ENCODE results near the gene GCH1.
A peak's percentile ranks its signal among the peaks of the same experiment; 100 is the strongest.

Gene GCH1

DNA sequence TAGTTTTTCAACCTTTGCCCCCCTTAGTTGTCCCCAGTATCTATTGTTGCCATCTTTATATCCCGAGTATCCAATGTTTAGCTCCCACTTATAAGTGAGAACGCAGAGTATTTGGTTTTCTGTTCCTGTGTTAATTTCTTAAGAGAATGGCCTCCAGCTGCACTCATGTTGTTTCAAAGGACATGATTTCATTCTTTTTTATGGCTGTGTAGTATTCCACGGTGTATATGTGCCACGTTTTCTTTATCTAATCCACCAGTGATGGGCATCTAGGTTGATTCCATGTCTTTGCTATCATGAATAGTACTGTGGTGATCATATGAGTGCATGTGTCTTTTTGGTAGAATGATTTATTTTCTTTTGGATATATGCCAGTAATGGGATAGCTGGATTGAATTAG, 72.0 kb downstream of the GCH1 start:
- no peak overlapping the region for H3K27ac Mint-ChIP-seq
- H3K36me3 Mint-ChIP-seq, result no peaks in the 10 kb centered on the region
- H3K4me1 Mint-ChIP-seq, result no peaks in the 10 kb centered on the region
- peaks cover 8% of the 10 kb centered on the region for H3K9me3 Mint-ChIP-seq
- ATAC-seq (no peak), DNase-seq (ENCODE audit: low spot score in 2 of 2) (no peak)
- H3K4me3 Mint-ChIP-seq, result no peak overlapping the region

GRCh38 chr14:54829486-54830224, 73.0 kb downstream of the GCH1 start:
- Mint-ChIP-seq H3K9me3 (peaks cover 12% of the 10 kb centered on the region), H3K27ac (no peak overlapping the region), H3K4me1 (no peaks in the 10 kb centered on the region), H3K36me3 (no peaks in the 10 kb centered on the region), H3K4me3 (no peak overlapping the region)
- DNase-seq (ENCODE audit: low spot score in 2 of 2) (no peak), ATAC-seq (no peak)

DNA sequence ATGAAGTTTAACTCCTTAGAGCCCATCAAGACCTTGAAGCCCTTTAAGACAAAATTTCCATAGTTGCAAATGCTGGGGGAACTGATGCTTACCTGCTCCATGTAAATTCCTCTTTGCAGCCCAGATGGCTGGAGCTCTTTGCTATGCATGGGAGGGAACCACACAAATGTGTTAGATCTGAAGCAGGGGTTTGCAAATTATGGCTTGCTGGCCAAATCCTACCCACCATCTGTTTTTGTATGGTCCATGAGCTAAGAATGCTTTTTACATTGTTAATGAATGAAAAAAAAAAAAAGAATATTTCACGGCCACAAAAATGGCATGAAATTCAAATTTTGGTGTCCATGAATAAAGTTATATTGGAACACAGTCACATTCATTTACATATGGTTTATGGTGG, 74.6 kb downstream of the GCH1 start:
- Mint-ChIP-seq H3K4me1 (no peaks in the 10 kb centered on the region), H3K9me3 (peaks cover 21% of the 10 kb centered on the region), H3K36me3 (no peaks in the 10 kb centered on the region), H3K4me3 (no peak overlapping the region), H3K27ac (no peak overlapping the region)
- DNase-seq (ENCODE audit: low spot score in 2 of 2), result no peak
- no peak for ATAC-seq

DNA sequence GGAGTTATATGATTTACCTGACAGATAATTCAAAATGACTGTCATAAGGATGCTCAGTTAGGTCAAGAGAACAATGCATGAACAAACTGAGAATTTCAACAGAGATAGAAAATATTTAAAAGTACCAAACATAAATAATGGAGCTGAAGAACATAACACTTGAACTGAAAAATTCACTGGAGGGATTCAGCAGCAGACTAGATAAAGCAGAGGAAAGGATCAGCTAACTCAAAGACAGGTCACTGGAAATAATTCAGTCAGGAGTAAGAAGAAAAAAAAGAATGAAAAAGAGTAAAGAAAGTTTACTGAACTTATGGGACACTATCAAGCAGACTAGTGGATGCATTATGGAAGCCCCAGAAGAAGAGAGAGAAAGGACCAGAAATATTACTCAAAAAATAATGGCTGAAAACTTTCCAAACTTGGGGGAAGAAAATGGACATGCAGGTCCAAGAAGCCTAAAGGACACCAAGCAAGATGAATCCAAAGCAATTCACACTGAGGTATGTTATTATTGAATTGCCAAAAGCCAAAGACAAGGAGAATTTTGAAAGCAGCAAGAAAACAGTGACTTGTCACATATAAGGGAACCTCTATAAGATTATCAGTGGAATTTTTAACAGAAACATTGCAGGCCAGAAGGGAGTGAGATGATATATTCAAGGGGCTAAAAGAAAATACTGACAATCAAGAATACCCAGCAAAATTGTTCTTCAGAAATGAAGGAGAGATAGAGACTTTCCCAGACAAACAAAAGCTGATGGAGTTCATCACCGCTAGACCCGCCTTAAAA, 78.7 kb downstream of the GCH1 start:
- Mint-ChIP-seq H3K27ac (no peak overlapping the region), H3K4me1 (no peaks in the 10 kb centered on the region), H3K9me3 (peaks cover 21% of the 10 kb centered on the region), H3K4me3 (no peak overlapping the region), H3K36me3 (no peaks in the 10 kb centered on the region)
- no peak for ATAC-seq
- no peak for DNase-seq (ENCODE audit: low spot score in 2 of 2)

GRCh38 chr14:54822685-54823084, 79.9 kb downstream of the GCH1 start:
- H3K4me3 Mint-ChIP-seq, result no peak overlapping the region
- DNase-seq (ENCODE audit: low spot score in 2 of 2) (no peak), ATAC-seq (no peak)
- H3K4me1 Mint-ChIP-seq, result no peaks in the 10 kb centered on the region
- H3K36me3 Mint-ChIP-seq, result no peaks in the 10 kb centered on the region
- H3K9me3 Mint-ChIP-seq, result peaks cover 21% of the 10 kb centered on the region
- no peak overlapping the region for H3K27ac Mint-ChIP-seq

DNA sequence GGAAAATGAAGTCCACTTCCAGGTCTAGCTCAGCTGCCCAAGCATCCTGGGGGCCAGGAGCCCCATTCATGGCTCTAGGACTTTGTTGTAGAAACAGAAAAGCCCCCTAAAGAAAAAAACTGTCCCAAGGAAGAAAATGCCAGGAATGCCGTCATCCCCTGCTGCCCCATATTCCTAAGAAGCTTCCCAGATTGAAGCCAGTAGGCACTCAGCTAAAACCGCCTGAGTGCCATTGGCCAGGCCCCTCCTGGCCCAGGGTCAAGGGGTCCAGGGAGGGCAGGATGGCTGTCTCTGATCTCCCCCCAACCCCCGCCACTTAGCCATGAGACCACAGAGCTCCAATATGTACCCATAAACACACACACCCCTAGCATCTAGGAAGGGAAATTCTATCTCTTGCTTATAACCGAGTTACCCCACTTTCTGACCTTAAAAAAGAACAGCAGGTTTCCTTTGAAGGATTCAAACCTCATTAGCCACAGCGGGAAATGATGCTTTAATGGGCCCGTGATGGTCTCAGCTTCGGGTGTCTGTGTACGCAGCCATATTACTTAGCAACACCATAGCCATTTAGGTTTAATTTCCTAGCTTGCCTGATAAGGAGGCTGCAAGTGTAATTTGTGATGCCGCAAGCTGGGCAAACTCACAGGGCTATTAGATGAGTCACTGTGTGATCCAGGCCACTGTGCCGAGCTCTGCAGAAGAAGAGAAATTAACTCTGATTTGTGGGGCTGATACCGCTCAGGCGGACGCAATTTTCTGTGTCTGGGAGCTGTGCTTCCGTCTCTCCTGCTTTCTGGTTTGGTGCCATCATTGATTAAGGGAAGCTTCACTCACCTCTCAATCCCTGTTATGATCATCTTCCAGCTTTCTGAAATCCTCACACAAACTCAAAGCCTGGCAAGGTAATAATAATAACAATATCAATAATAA, 84.2 kb downstream of the GCH1 start:
- ATAC-seq, result no peak
- DNase-seq (ENCODE audit: low spot score in 2 of 2), result no peak
- no peaks in the 10 kb centered on the region for H3K4me1 Mint-ChIP-seq
- no peaks in the 10 kb centered on the region for H3K9me3 Mint-ChIP-seq
- no peak overlapping the region for H3K27ac Mint-ChIP-seq
- H3K4me3 Mint-ChIP-seq, result no peak overlapping the region
- no peaks in the 10 kb centered on the region for H3K36me3 Mint-ChIP-seq

GRCh38 chr14:54817506-54817905, 85.1 kb downstream of the GCH1 start:
- no peak overlapping the region for H3K4me3 Mint-ChIP-seq
- H3K9me3 Mint-ChIP-seq, result no peaks in the 10 kb centered on the region
- no peak overlapping the region for H3K27ac Mint-ChIP-seq
- H3K36me3 Mint-ChIP-seq, result no peaks in the 10 kb centered on the region
- DNase-seq (ENCODE audit: low spot score in 2 of 2) (no peak), ATAC-seq (no peak)
- H3K4me1 Mint-ChIP-seq, result no peaks in the 10 kb centered on the region

- Mint-ChIP-seq H3K4me3 (no peak overlapping the region), H3K27ac (no peak overlapping the region), H3K36me3 (no peaks in the 10 kb centered on the region), H3K4me1 (no peaks in the 10 kb centered on the region), H3K9me3 (no peaks in the 10 kb centered on the region)
- DNase-seq (ENCODE audit: low spot score in 2 of 2), result no peak
- no peak for ATAC-seq
Measured at GRCh38 chr14:54816450-54816849, 86.2 kb downstream of the GCH1 start.

DNA sequence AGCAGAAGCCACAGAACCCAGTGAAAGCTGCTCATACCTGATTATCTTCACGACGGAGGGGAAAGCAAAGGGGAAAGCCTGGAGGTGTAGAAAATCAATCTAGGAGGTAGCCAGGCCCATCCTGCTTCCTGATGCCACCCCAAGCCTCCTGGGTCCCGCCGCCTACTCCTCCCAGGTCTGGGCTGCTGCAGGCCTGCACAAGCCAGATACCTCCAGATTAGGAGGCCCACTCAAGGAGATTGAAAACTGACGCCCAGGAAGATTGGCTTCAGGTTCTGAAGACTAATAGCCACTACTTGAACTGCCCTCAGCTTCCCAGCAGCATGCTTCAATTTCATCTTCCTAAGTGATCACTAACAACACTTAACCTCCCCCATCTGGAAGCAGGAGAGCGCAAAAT, 87.1 kb downstream of the GCH1 start:
- no peak overlapping the region for H3K4me3 Mint-ChIP-seq
- DNase-seq (ENCODE audit: low spot score in 2 of 2) (no peak), ATAC-seq (no peak)
- no peak overlapping the region for H3K27ac Mint-ChIP-seq
- no peaks in the 10 kb centered on the region for H3K4me1 Mint-ChIP-seq
- H3K36me3 Mint-ChIP-seq, result no peaks in the 10 kb centered on the region
- no peaks in the 10 kb centered on the region for H3K9me3 Mint-ChIP-seq

DNA sequence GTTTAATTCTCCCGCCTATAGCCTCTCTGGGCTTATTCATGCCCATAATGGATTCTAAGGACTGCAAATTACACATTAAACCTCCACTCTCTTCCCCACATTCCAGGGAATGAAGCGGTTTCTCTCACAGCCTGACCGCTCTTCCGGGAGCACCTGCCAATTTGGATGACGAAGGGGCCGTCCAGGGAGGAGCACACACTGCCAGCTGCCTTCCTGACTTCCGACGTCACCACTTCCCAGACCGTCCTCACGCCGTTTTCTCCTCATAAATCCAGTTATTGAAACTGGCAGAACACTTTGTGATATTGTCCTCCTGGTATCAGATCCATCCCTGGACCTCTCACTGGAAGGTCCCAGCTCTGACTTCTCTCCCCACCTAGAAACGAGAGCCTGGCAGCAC, 87.6 kb downstream of the GCH1 start:
- Mint-ChIP-seq H3K9me3 (no peaks in the 10 kb centered on the region), H3K4me1 (no peaks in the 10 kb centered on the region), H3K27ac (no peak overlapping the region), H3K36me3 (no peaks in the 10 kb centered on the region), H3K4me3 (no peak overlapping the region)
- DNase-seq (ENCODE audit: low spot score in 2 of 2) (no peak), ATAC-seq (no peak)

GRCh38 chr14:54814076-54814475, 88.5 kb downstream of the GCH1 start:
- H3K36me3 Mint-ChIP-seq, result no peaks in the 10 kb centered on the region
- no peak overlapping the region for H3K4me3 Mint-ChIP-seq
- H3K9me3 Mint-ChIP-seq, result no peaks in the 10 kb centered on the region
- no peaks in the 10 kb centered on the region for H3K4me1 Mint-ChIP-seq
- DNase-seq (ENCODE audit: low spot score in 2 of 2) (peak in 1 of 2 donors; percentile 60), ATAC-seq (no peak)
- no peak overlapping the region for H3K27ac Mint-ChIP-seq

DNA sequence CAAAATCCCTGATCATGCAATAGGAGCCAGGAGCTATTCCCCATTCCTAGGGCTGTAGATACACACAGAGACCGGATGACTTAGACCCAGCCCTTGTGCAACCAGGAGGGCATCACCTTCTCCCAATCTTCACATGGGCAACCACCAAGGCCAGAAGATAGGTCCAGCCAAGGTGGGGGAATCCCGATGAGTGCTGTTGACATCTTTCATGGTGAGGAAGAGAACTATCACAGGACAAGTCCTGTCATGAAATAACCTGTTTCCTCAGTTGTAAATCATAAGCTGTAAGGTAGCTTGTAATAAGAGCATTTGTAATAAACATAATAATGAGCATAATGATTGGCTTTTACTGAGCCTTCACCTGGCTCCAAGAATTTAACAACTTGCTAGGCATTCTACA, 89.5 kb downstream of the GCH1 start:
- Mint-ChIP-seq H3K4me3 (no peak overlapping the region), H3K27ac (no peak overlapping the region), H3K36me3 (no peaks in the 10 kb centered on the region), H3K4me1 (no peaks in the 10 kb centered on the region), H3K9me3 (no peaks in the 10 kb centered on the region)
- no peak for DNase-seq (ENCODE audit: low spot score in 2 of 2)
- ATAC-seq, result no peak

- no peaks in the 10 kb centered on the region for H3K36me3 Mint-ChIP-seq
- H3K27ac Mint-ChIP-seq, result no peak overlapping the region
- DNase-seq (ENCODE audit: low spot score in 2 of 2) (no peak), ATAC-seq (no peak)
- H3K9me3 Mint-ChIP-seq, result no peaks in the 10 kb centered on the region
- H3K4me3 Mint-ChIP-seq, result no peak overlapping the region
- H3K4me1 Mint-ChIP-seq, result no peaks in the 10 kb centered on the region
Measured at GRCh38 chr14:54812617-54813016, 90.0 kb downstream of the GCH1 start.

GRCh38 chr14:54809767-54810166, 92.9 kb downstream of the GCH1 start:
- ATAC-seq (peak; percentile 30), DNase-seq (ENCODE audit: low spot score in 2 of 2) (no peak)
- Mint-ChIP-seq H3K9me3 (no peaks in the 10 kb centered on the region), H3K4me3 (no peak overlapping the region), H3K4me1 (peaks cover 12% of the 10 kb centered on the region), H3K36me3 (no peaks in the 10 kb centered on the region), H3K27ac (no peak overlapping the region)

- Mint-ChIP-seq H3K4me3 (no peak overlapping the region), H3K27ac (no peak overlapping the region), H3K36me3 (no peaks in the 10 kb centered on the region), H3K4me1 (peaks cover 12% of the 10 kb centered on the region), H3K9me3 (no peaks in the 10 kb centered on the region)
- no peak for DNase-seq (ENCODE audit: low spot score in 2 of 2)
- no peak for ATAC-seq
Measured at GRCh38 chr14:54808326-54809161, 94.1 kb downstream of the GCH1 start.
